HEK293T (cell line): Measurements from ENCODE around the gene G6PD.

Experiments
- ARNT ChIP-seq: fragments of 450-650 bp; IDR thresholded peaks from 2 replicates; pipeline ENCODE4 v1.6.1; 2017; ENCODE audit warnings: mild to moderate bottlenecking
- BHLHE40 ChIP-seq: fragments of 450-650 bp; IDR thresholded peaks from 2 replicates; pipeline ENCODE4 v1.6.1; 2016; ENCODE audit warnings: mild to moderate bottlenecking, moderate library complexity, borderline replicate concordance
- CTBP1 ChIP-seq: fragments of 450-650 bp; IDR thresholded peaks from 2 replicates; pipeline ENCODE4 v1.6.1; 2016; ENCODE audit warnings: borderline replicate concordance
- ELF4 ChIP-seq: fragments of 450-650 bp; IDR thresholded peaks from 2 replicates; pipeline ENCODE4 v1.6.1; 2017; ENCODE audit warnings: antibody characterized with exemption
- FOXA1 ChIP-seq: fragments of 450-650 bp; IDR thresholded peaks from 2 replicates; pipeline ENCODE4 v1.6.1; 2016; ENCODE audit warnings: mild to moderate bottlenecking
- FOXK2 ChIP-seq: fragments of 450-650 bp; IDR thresholded peaks from 2 replicates; pipeline ENCODE4 v1.6.1; 2016; ENCODE audit warnings: mild to moderate bottlenecking
- FOXM1 ChIP-seq: fragments of 450-650 bp; IDR thresholded peaks from 2 replicates; pipeline ENCODE4 v1.6.1; 2017; ENCODE audit warnings: mild to moderate bottlenecking, borderline replicate concordance
- HDGF ChIP-seq: fragments of 450-650 bp; IDR thresholded peaks from 2 replicates; pipeline ENCODE4 v1.6.1; 2017; ENCODE audit warnings: antibody characterized with exemption, borderline replicate concordance
- LEF1 ChIP-seq: fragments of 450-650 bp; IDR thresholded peaks from 2 replicates; pipeline ENCODE4 v1.6.1; 2017; ENCODE audit warnings: mild to moderate bottlenecking, borderline replicate concordance
- SP1 ChIP-seq: fragments of 450-650 bp; IDR thresholded peaks from 2 replicates; pipeline ENCODE4 v1.6.1; 2017
- TARDBP ChIP-seq: fragments of 450-650 bp; IDR thresholded peaks from 2 replicates; pipeline ENCODE4 v1.6.1; 2016
- ZNF384 ChIP-seq: fragments of 450-650 bp; IDR thresholded peaks from 2 replicates; pipeline ENCODE4 v1.6.1; 2016
- TF ChIP-seq, protein P1 (sequence below): fragments of 450-650 bp; IDR thresholded peaks from 2 replicates; pipeline ENCODE4 v1.6.1; 2016

DNA sequence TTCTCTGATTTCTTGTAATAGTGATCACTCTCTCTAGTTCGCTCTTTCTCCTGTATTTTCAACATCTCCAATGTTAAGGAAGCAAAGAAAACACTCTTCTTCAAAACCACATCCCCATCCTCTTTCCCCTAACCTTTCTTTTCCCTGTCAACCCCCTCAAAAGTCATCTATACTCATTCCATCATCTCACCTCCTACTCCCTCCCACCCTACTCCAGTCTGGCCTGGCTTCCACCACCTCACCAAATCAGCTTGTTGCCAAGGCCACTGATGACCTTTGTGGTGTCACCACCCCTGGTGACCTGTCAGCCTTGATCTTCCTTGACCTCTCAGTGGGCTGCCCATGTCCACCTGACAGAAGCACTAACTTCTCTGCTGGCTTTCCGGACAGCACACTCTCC, 32.9 kb downstream of the G6PD start:
- TF ChIP-seq ZNF384 (no peak), ARNT (no peak), SP1 (no peak), HDGF (no peak), LEF1 (no peak), FOXM1 (no peak), BHLHE40 (no peak), ELF4 (no peak), TARDBP (no peak), FOXK2 (no peak), FOXA1 (no peak), CTBP1 (no peak)
- TF ChIP-seq, protein P1, sequence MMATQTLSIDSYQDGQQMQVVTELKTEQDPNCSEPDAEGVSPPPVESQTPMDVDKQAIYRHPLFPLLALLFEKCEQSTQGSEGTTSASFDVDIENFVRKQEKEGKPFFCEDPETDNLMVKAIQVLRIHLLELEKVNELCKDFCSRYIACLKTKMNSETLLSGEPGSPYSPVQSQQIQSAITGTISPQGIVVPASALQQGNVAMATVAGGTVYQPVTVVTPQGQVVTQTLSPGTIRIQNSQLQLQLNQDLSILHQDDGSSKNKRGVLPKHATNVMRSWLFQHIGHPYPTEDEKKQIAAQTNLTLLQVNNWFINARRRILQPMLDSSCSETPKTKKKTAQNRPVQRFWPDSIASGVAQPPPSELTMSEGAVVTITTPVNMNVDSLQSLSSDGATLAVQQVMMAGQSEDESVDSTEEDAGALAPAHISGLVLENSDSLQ: no peak
